Activated CD8-positive, alpha-beta memory T cell treated with anti-CD3 and anti-CD28 coated beads for 4 hours (primary cell): ENCODE results near the gene LYRM4.
"Not testable (repeated sequence)": the region's sequence is repeated elsewhere in the genome, so short reads cannot be mapped to it uniquely, and the experiment has no call there.

ENCODE experiments used
- DNase-seq, 2 donors: peaks; one replicate each; pipeline ENCODE4 v3.0.0-alpha.2; 2020; ENCODE audit warnings: low read depth in 2 of 2

Gene LYRM4

GRCh38 chr6:5121956-5122355, 138.8 kb downstream of the LYRM4 start:
- no peak for DNase-seq

- DNase-seq = no peak
Observed at GRCh38 chr6:5121479-5121878, 139.3 kb downstream of the LYRM4 start.

- not testable (repeated sequence) for DNase-seq
Observed at GRCh38 chr6:5120543-5120942, 140.2 kb downstream of the LYRM4 start.

GRCh38 chr6:5120011-5120410, 140.7 kb downstream of the LYRM4 start:
- DNase-seq = no peak

DNA sequence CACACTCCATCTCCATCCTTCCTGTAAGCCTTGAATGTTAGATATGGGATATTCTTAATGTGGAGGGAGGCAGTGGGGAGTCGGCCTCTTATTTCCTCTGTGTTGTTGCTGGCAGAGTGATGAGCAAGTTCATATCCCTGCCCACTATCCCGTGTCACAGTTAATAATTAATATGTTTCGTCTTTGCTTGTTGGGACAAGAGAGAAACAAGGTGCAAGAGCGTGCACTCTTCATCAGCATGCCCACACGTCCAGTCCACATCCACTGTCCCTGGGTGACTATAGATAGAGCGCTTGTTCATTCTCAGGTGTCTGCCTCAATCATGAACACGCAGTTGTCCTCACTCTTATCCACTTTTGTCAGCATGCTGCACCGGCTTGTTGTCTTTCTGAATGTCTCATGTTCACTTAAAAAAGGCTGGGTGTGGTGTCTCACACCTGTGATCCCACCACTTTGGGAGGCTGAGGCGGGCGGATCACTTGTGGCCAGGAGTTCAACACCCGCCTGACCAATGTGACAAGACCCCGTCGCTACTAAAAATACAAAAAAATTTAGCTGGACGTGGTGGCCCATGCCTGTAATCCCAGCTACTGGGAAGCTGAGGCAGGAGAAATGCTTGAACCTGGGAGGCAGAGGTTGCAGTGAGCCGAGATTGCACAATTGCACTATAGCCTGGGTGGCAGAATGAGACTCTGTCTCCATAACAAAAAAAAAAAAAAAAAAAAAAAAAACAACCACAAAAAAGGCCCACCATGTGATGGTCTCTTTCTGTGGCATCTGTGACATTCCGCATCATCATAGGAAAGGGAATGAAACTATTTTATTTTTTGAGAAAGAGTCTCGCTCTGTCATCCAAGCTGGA, 141.4 kb downstream of the LYRM4 start:
- DNase-seq = no peak

DNA sequence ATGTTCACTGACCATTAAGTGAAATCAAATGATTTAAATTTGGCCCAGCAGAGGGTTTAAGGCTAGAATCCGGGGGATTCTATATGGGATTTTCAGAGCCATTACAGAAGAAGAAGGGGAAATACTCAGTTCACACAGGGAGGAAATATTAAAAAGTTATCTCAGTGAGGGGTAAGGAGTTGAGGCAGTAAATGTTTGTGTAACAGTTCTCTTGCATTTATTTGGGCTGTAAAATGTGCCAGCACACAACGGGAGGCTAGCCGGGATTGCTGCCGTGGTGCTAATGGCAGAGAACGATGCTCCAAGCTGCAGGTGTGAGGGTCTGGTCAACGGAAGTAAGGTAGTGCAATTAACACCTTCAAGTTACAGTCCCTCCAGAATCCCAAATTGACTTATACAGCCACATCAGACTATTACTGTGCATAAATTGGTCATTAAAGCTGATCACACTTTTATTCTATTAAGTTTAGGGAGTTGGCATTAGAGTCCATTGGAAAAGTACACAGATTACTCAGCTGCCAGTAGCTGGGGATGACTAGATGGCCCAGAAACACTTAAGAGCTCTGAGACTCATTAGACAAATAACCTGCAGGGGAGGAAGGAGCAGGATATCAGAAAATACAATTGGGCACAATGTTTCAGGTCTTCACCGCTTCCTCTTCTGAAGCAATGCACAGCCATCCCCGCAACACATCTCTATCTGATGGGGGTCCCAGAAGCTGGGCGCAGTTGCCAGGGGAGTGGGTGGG, 144.3 kb downstream of the LYRM4 start:
- DNase-seq = no peak

- no peak for DNase-seq
Observed at GRCh38 chr6:5115168-5115567, 145.6 kb downstream of the LYRM4 start.

DNA sequence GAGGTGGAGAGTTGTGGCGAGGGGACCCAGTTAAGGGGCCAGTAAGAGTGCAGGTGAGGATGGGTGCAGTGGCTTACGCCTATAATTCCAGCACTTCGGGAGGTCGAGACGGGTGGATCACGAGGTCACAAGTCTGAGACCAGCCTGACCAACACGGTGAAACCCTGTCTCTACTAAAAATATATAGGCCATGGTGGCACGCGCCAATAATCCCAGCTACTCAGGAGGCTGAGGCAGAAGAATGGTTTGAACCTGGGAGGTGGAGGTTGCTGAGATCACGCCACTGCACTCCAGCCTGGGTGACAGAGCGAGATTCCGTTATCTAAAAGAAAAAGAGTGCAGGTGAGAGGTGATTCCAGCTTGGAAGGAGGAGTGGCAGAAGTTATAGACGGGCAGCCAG, 147.7 kb downstream of the LYRM4 start:
- DNase-seq = no peak

- no peak for DNase-seq
Observed at GRCh38 chr6:5112066-5112799, 148.5 kb downstream of the LYRM4 start.

GRCh38 chr6:5111626-5112025, 149.1 kb downstream of the LYRM4 start:
- no peak for DNase-seq

DNA sequence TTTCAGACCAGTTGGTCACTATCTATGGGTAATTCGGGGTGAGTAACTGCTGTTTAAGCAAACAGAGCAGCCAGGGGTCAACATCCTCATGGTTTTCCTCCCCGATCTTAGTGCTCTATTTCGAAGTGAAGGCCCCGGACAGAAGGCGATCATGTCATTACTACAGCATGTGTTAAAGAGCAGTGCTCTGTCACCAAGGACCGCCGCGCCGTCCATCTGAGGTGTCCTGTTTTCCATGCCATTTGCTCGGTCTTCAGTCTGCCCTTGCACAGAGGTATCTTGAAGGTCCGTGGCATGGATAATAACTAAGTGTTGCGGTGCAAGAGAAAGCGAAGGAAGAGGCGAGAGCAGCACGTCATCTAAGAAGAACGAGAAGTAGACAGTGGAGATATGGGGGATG, 150.5 kb downstream of the LYRM4 start:
- no peak for DNase-seq

DNA sequence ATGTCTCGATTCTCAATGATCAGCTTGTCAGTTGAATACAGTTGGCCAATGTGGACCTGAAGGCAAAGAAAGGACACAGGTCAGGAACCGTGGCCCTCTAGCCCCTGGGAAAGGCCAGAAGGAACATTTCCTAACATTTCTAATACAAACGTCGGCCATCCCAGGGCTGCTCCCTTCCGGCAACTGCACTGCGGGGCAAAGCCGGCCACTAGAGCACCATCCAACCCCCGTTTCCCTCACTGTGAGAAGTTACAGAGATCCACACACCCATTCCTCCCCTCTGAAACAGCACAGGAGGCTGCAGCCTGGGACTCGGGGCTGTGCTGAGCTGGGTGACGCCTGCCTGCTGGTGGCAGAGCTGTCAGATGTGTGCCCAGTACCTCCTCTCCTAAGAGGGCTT, 151.3 kb downstream of the LYRM4 start:
- no peak for DNase-seq

DNA sequence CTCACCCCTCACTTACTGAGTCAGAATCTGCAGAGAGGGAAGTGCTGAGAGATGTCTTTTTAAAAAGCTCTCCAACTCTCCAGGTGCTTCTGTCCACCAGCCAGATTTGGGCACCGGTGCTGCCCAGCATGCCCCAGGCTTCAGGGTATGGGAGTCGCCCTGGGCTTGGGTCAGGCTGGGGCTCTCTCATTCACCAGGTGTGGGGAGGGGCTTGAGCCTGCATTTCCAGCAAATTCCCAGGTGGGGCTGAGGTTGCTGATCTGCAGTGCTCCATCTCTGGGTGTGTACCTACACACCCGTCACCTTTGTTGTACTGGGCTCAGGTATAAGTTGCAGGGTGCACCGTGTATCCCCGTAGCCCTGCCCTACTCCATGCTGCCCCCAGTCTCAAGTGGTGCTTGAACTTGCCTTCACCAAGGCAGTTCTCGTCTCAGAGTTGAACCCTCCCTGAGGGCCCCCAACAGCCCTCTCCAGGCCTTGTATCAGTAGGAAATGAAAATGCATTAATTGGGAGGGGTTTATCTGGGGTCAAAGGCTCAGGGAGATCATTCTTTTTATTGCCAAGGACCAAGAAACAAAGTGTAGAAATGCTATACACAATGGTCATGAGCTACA, 152.1 kb downstream of the LYRM4 start:
- DNase-seq = no peak

- DNase-seq = no peak
Observed at GRCh38 chr6:5108068-5108467, 152.7 kb downstream of the LYRM4 start.

- no peak for DNase-seq
Observed at GRCh38 chr6:5107341-5107740, 153.4 kb downstream of the LYRM4 start.

DNA sequence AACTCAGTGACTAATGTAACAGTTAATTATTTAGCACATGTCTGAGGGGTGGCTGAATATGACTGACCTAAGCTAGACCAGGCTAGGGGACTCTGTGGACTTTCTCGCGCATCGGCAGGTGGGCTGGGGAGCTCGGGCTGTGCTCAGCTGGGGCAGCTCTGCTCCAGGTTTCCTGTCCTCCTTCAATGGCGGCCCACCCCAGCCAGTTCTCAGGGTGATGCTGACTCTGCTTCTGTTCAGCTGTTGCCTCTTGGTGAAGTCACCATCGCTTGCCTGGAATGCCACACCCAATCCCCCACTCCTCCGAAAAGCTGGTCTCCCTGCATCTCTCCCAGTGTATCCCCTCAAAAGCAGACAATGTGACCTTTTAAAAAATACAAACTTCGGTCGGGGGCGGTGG, 155.6 kb downstream of the LYRM4 start:
- DNase-seq = no peak

GRCh38 chr6:5104667-5105066, 156.1 kb downstream of the LYRM4 start:
- DNase-seq = no peak

GRCh38 chr6:5103250-5103649, 157.5 kb downstream of the LYRM4 start:
- no peak for DNase-seq

GRCh38 chr6:5102267-5102970, 158.3 kb downstream of the LYRM4 start:
- no peak for DNase-seq

DNA sequence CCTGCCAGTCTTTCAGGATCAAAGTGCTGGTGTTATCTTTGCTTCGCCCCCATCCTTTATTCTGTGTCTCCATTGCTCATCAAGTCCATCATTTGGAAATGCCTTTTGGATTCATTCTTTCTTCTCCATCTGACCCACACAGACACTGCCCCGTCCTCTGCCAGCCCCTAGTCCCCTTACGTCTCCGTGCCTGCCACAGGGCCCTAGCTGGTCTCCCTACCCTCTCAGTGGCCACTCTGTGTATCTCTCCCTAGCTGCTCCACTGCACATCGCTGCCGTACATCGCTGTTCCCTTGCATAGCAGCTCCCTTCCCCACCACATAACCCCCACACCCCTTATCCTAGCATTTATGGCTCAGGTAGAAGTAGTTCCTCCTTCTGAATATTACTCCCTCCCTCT, 159.9 kb downstream of the LYRM4 start:
- no peak for DNase-seq

DNA sequence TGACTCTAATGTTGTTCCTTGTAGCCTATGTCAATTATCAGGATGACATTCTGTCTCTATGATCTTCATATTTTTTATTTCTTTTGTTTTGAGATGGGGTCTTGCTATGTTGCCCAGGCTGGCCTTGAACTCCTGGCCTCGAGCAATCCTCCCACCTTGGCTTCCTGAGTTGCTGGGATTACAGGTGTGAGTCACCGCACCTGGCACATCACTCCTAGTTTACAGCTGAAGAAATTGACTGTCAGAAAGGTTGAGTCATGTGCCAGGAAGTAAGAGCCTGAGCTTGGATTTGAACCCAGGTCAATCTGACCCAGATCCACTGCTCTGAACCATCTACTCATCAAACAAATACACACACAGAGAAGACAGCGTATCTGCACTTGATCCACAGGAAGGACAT, 161.2 kb downstream of the LYRM4 start:
- DNase-seq = no peak
